Tibial artery (tissue), 4 donors: Measurements from ENCODE around the gene IFRD2.

Experiments used
- DNase-seq, 2 donors: peaks; one replicate each; pipeline ENCODE4 v3.0.0-alpha.2; 2019
- H3K27ac ChIP-seq, 2 donors: fragments of 200-600 bp; sonication (generic) in 1 of 2; 1 replicate in 1 of 2; 2 replicates in 1 of 2; pipeline ENCODE4 v1.5.1; 2018 to 2019; ENCODE audit warnings: mild to moderate bottlenecking in 1 of 2
- H3K27me3 ChIP-seq, 2 donors: fragments of 200-600 bp; sonication (generic) in 1 of 2; one replicate each; pipeline versions ENCODE4 v1.5.1 to v1.6.0; 2016 to 2019
- H3K36me3 ChIP-seq, 3 donors: fragments of 200-600 bp; sonication (generic) in 2 of 3; one replicate each; pipeline ENCODE4 v1.5.1; 2016 to 2019; ENCODE audit warnings: mild to moderate bottlenecking in 2 of 3
- H3K4me1 ChIP-seq, 4 donors: fragments of 200-600 bp; sonication (generic) in 2 of 4; 1 replicate in 3 of 4; 2 replicates in 1 of 4; pipeline ENCODE4 v1.5.1; 2016 to 2019
- H3K4me3 ChIP-seq, 2 donors: fragments of 200-600 bp; sonication (generic) in 1 of 2; 1 replicate in 1 of 2; 2 replicates in 1 of 2; pipeline ENCODE4 v1.5.1; 2018 to 2019; ENCODE audit warnings: mild to moderate bottlenecking in 2 of 2
- H3K9me3 ChIP-seq, 3 donors: fragments of 200-600 bp; sonication (generic) in 1 of 3; one replicate each; pipeline ENCODE4 v1.5.1; 2016 to 2019
- intact Hi-C: fragments of 100-400 bp; cut with DNase I; formaldehyde crosslinking; loops from one replicate; pipeline ENCODE4 v1.15.0; 2023; ENCODE audit warnings: low total_unique reads
- TF ChIP-seq, protein P1 (sequence below), 2 experiments: fragments of 200-600 bp in 1 of 2; fragments of 450-650 bp in 1 of 2; IDR thresholded peaks; one replicate each; pipeline ENCODE4 v1.5.1; 2017 to 2019; ENCODE audit warnings: antibody characterized with exemption in 2 of 2, mild to moderate bottlenecking in 1 of 2, moderate library complexity in 1 of 2

IFRD2 gene

GRCh38 chr3:50339485-50340146, 47.4 kb upstream of the IFRD2 start:
- H3K4me3 ChIP-seq, result peak overlapping the region; percentile 55 to 62
- H3K9me3 ChIP-seq, result no peaks in the 10 kb centered on the region
- TF ChIP-seq, protein P1, sequence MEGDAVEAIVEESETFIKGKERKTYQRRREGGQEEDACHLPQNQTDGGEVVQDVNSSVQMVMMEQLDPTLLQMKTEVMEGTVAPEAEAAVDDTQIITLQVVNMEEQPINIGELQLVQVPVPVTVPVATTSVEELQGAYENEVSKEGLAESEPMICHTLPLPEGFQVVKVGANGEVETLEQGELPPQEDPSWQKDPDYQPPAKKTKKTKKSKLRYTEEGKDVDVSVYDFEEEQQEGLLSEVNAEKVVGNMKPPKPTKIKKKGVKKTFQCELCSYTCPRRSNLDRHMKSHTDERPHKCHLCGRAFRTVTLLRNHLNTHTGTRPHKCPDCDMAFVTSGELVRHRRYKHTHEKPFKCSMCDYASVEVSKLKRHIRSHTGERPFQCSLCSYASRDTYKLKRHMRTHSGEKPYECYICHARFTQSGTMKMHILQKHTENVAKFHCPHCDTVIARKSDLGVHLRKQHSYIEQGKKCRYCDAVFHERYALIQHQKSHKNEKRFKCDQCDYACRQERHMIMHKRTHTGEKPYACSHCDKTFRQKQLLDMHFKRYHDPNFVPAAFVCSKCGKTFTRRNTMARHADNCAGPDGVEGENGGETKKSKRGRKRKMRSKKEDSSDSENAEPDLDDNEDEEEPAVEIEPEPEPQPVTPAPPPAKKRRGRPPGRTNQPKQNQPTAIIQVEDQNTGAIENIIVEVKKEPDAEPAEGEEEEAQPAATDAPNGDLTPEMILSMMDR (IDR thresholded peaks at IDR 0.05), result no peak
- peak overlapping the region; percentile 98 to 99 for H3K27ac ChIP-seq
- H3K36me3 ChIP-seq, result no peaks in the 10 kb centered on the region
- H3K4me1 ChIP-seq, result peaks cover 0 to 60% (median 46%) of the 10 kb centered on the region in 4 donors
- H3K27me3 ChIP-seq, result no peaks in the 10 kb centered on the region
- no peak for DNase-seq
- intact Hi-C loops, result loop anchor here (10.0 kb wide), 1 partner anchor 1635 kb away; the partner anchor contains the start of genes ABHD14A and ABHD14B

GRCh38 chr3:50338965-50339364, 46.7 kb upstream of the IFRD2 start:
- no peak for DNase-seq
- no peak overlapping the region for H3K4me3 ChIP-seq
- peaks cover 0 to 67% (median 52%) of the 10 kb centered on the region in 4 donors for H3K4me1 ChIP-seq
- intact Hi-C loops, result no loop called here
- H3K36me3 ChIP-seq, result no peaks in the 10 kb centered on the region
- no peaks in the 10 kb centered on the region for H3K27me3 ChIP-seq
- peak overlapping the region; percentile 98 to 99 for H3K27ac ChIP-seq
- TF ChIP-seq, protein P1 (IDR thresholded peaks at IDR 0.05), result no peak
- H3K9me3 ChIP-seq, result no peaks in the 10 kb centered on the region

GRCh38 chr3:50337175-50337861, 45.1 kb upstream of the IFRD2 start:
- Histone ChIP-seq H3K36me3 (peaks cover 0 to 2% (median under 1%) of the 10 kb centered on the region in 3 donors), H3K27me3 (no peaks in the 10 kb centered on the region), H3K27ac (peak overlapping the region; percentile 98 to 99), H3K9me3 (no peaks in the 10 kb centered on the region), H3K4me3 (peak overlapping the region; percentile 87 to 94), H3K4me1 (peaks cover 0 to 80% (median 59%) of the 10 kb centered on the region in 4 donors)
- intact Hi-C loops, result no loop called here
- TF ChIP-seq, protein P1 (IDR thresholded peaks at IDR 0.05), result no peak
- DNase-seq, result peak; percentile 99 to 100

- peaks cover 4 to 9% (median 8%) of the 10 kb centered on the region in 3 donors for H3K36me3 ChIP-seq
- peak overlapping the region; percentile 98 to 99 for H3K27ac ChIP-seq
- intact Hi-C loops, result no loop called here
- no peaks in the 10 kb centered on the region for H3K9me3 ChIP-seq
- no peak for DNase-seq
- TF ChIP-seq, protein P1 (IDR thresholded peaks at IDR 0.05), result no peak
- H3K4me1 ChIP-seq, result peaks cover 0 to 78% (median 58%) of the 10 kb centered on the region in 4 donors
- H3K27me3 ChIP-seq, result no peaks in the 10 kb centered on the region
- peak overlapping the region; percentile 87 to 94 for H3K4me3 ChIP-seq
These were observed 44.4 kb upstream of the IFRD2 start for GRCh38 chr3:50336452-50337174.

- intact Hi-C loops, result no loop called here
- no peaks in the 10 kb centered on the region for H3K27me3 ChIP-seq
- H3K27ac ChIP-seq, result peak overlapping the region; percentile 98 to 99
- no peak for DNase-seq
- TF ChIP-seq, protein P1 (IDR thresholded peaks at IDR 0.05), result no peak
- H3K9me3 ChIP-seq, result no peaks in the 10 kb centered on the region
- H3K4me3 ChIP-seq, result no peak overlapping the region
- H3K4me1 ChIP-seq, result peaks cover 0 to 61% (median 43%) of the 10 kb centered on the region in 4 donors
- H3K36me3 ChIP-seq, result peaks cover 23 to 30% (median 29%) of the 10 kb centered on the region in 3 donors
These were observed 42.3 kb upstream of the IFRD2 start for GRCh38 chr3:50334339-50335075.
